Activated CD4-positive, alpha-beta T cell treated with anti-CD3 and anti-CD28 coated beads, Interleukin-2, amount 50 U/mL, for 16 hours (primary cell): Measurements from ENCODE around the gene SLC22A23.

Source experiments
- DNase-seq: peaks from one replicate; pipeline ENCODE4 v3.0.0-alpha.2; 2020

The SLC22A23 gene

GRCh38 chr6:3471711-3472110 is 14.9 kb upstream of the SLC22A23 start:
- DNase-seq: no peak

- DNase-seq: no peak
These were observed 14.4 kb upstream of the SLC22A23 start for GRCh38 chr6:3471286-3471685.

GRCh38 chr6:3468585-3468984 is 11.7 kb upstream of the SLC22A23 start:
- DNase-seq: no peak

GRCh38 chr6:3467996-3468395 is 11.1 kb upstream of the SLC22A23 start:
- no peak for DNase-seq

GRCh38 chr6:3466488-3467219 is 9.8 kb upstream of the SLC22A23 start:
- no peak for DNase-seq

GRCh38 chr6:3460253-3460652 is 3.4 kb upstream of the SLC22A23 start:
- DNase-seq: no peak

- no peak for DNase-seq
These were observed 2.0 kb upstream of the SLC22A23 start for GRCh38 chr6:3458706-3459421.

- no peak for DNase-seq
These were observed 1.1 kb upstream of the SLC22A23 start for GRCh38 chr6:3457710-3458602.

- DNase-seq: no peak
These were observed 404 bp downstream of the SLC22A23 start for GRCh38 chr6:3456395-3456897.

GRCh38 chr6:3455569-3456394 is 1.1 kb downstream of the SLC22A23 start:
- no peak for DNase-seq

GRCh38 chr6:3455147-3455568 is 1.7 kb downstream of the SLC22A23 start:
- DNase-seq: no peak

GRCh38 chr6:3454273-3455010 is 2.4 kb downstream of the SLC22A23 start:
- no peak for DNase-seq

- DNase-seq: no peak
These were observed 3.2 kb downstream of the SLC22A23 start for GRCh38 chr6:3453413-3454272.

- no peak for DNase-seq
These were observed 5.4 kb downstream of the SLC22A23 start for GRCh38 chr6:3451498-3451897.

- no peak for DNase-seq
These were observed 6.0 kb downstream of the SLC22A23 start for GRCh38 chr6:3450888-3451287.

GRCh38 chr6:3449750-3450305 is 7.0 kb downstream of the SLC22A23 start:
- no peak for DNase-seq

GRCh38 chr6:3449321-3449720 is 7.5 kb downstream of the SLC22A23 start:
- DNase-seq: no peak

- DNase-seq: no peak
These were observed 9.8 kb downstream of the SLC22A23 start for GRCh38 chr6:3447005-3447404.

GRCh38 chr6:3446184-3446583 is 10.7 kb downstream of the SLC22A23 start:
- no peak for DNase-seq
